Central memory CD4-positive, alpha-beta T cell (primary cell): ENCODE measurements around the gene CIZ1.

Experiments used
- DNase-seq: peaks from one replicate; pipeline ENCODE4 v3.0.0; 2022

CIZ1 gene

GRCh38 chr9:128123451-128124080, 67.8 kb downstream of the CIZ1 start:
- no peak for DNase-seq

GRCh38 chr9:128122809-128123175, 68.6 kb downstream of the CIZ1 start:
- no peak for DNase-seq

- no peak for DNase-seq
Observed at GRCh38 chr9:128121924-128122808, 69.2 kb downstream of the CIZ1 start.

GRCh38 chr9:128121466-128121810, 69.9 kb downstream of the CIZ1 start:
- no peak for DNase-seq

- DNase-seq: no peak
Observed at GRCh38 chr9:128120741-128121465, 70.5 kb downstream of the CIZ1 start.

GRCh38 chr9:128120061-128120740, 71.2 kb downstream of the CIZ1 start:
- DNase-seq: no peak

GRCh38 chr9:128118971-128119665, 72.3 kb downstream of the CIZ1 start:
- DNase-seq: no peak

GRCh38 chr9:128118472-128118857, 72.9 kb downstream of the CIZ1 start:
- DNase-seq: no peak

GRCh38 chr9:128117613-128118471, 73.5 kb downstream of the CIZ1 start:
- DNase-seq: peak; percentile 86

- DNase-seq: no peak
Observed at GRCh38 chr9:128116104-128117083, 75.0 kb downstream of the CIZ1 start.
